ENCODE results near the gene GRM7. TPM values are rescaled to one million over a fixed set of nuclear protein-coding genes. Genes with fewer than 3 reads are reported as not detected.

GRM7 gene
- total and polyA plus RNA-seq, 4 donors, result 0.08 to 0.33 TPM; not detected in 2

GRCh38 chr3:7489417-7489816 lies 628.5 kb downstream of the GRM7 start:
- Histone ChIP-seq H3K9me3 (ENCODE audit: control insufficient read depth in 4 of 4, low read length in 3 of 4) (no peaks in the 10 kb centered on the region), H3K27me3 (ENCODE audit: control insufficient read depth in 4 of 4, insufficient read depth in 4 of 4, low read length in 3 of 4) (no peaks in the 10 kb centered on the region), H3K4me3 (ENCODE audit: low read depth in 1 of 3, low read length in 3 of 3) (no peak overlapping the region), H3K4me1 (ENCODE audit: control insufficient read depth in 4 of 4, insufficient read depth in 4 of 4, low read length in 3 of 4) (no peaks in the 10 kb centered on the region), H3K36me3 (ENCODE audit: control insufficient read depth in 4 of 4, insufficient read depth in 3 of 4, low read depth in 1 of 4, low read length in 3 of 4) (no peaks in the 10 kb centered on the region), H3K9ac (ENCODE audit: low read depth in 1 of 2, low read length in 2 of 2) (no peak overlapping the region), H3K27ac (ENCODE audit: low read depth in 1 of 2, low read length in 2 of 2) (no peak overlapping the region)
- WGBS, result 89% methylated on average over 2 of the region's 2 CpGs
- DNase-seq (ENCODE audit: low spot score), result no peak
- TF ChIP-seq, protein P1, sequence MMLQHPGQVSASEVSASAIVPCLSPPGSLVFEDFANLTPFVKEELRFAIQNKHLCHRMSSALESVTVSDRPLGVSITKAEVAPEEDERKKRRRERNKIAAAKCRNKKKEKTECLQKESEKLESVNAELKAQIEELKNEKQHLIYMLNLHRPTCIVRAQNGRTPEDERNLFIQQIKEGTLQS (IDR thresholded peaks at IDR 0.05), result no peak
- no peak for TF ChIP-seq YY1 (IDR thresholded peaks at IDR 0.05)
- TF ChIP-seq EGR1 (IDR thresholded peaks at IDR 0.05; ENCODE audit: low read depth in 2 of 2), result no peak
- TF ChIP-seq FOXA1 (IDR thresholded peaks at IDR 0.05), result no peak
- TF ChIP-seq, protein P2, sequence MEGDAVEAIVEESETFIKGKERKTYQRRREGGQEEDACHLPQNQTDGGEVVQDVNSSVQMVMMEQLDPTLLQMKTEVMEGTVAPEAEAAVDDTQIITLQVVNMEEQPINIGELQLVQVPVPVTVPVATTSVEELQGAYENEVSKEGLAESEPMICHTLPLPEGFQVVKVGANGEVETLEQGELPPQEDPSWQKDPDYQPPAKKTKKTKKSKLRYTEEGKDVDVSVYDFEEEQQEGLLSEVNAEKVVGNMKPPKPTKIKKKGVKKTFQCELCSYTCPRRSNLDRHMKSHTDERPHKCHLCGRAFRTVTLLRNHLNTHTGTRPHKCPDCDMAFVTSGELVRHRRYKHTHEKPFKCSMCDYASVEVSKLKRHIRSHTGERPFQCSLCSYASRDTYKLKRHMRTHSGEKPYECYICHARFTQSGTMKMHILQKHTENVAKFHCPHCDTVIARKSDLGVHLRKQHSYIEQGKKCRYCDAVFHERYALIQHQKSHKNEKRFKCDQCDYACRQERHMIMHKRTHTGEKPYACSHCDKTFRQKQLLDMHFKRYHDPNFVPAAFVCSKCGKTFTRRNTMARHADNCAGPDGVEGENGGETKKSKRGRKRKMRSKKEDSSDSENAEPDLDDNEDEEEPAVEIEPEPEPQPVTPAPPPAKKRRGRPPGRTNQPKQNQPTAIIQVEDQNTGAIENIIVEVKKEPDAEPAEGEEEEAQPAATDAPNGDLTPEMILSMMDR (IDR thresholded peaks at IDR 0.05; ENCODE audit: low read depth, low read length, missing input control), result no peak

GRCh38 chr3:7498715-7499114 lies 637.8 kb downstream of the GRM7 start:
- TF ChIP-seq GABPA (IDR thresholded peaks at IDR 0.05 in 1 of 2, conservative IDR thresholded peaks at IDR 0.05 in 1 of 2) (no peak), RXRA (IDR thresholded peaks at IDR 0.05) (no peak), SP1 (IDR thresholded peaks at IDR 0.05) (no peak), EGR1 (IDR thresholded peaks at IDR 0.05; ENCODE audit: low read depth in 2 of 2) (no peak)
- 84% methylated on average over 3 of the region's 3 CpGs for WGBS
- H3K9me3 ChIP-seq (ENCODE audit: control insufficient read depth in 4 of 4, low read length in 3 of 4), result peaks cover 0 to 6% (median 0%) of the 10 kb centered on the region in 4 donors
- H3K4me3 ChIP-seq (ENCODE audit: low read depth in 1 of 3, low read length in 3 of 3), result no peak overlapping the region
- H3K27ac ChIP-seq (ENCODE audit: low read depth in 1 of 2, low read length in 2 of 2), result no peak overlapping the region
- DNase-seq (ENCODE audit: low spot score), result no peak
- H3K36me3 ChIP-seq (ENCODE audit: control insufficient read depth in 4 of 4, insufficient read depth in 3 of 4, low read depth in 1 of 4, low read length in 3 of 4), result no peaks in the 10 kb centered on the region
- H3K9ac ChIP-seq (ENCODE audit: low read depth in 1 of 2, low read length in 2 of 2), result no peak overlapping the region
- no peaks in the 10 kb centered on the region for H3K27me3 ChIP-seq (ENCODE audit: control insufficient read depth in 4 of 4, insufficient read depth in 4 of 4, low read length in 3 of 4)
- no peaks in the 10 kb centered on the region for H3K4me1 ChIP-seq (ENCODE audit: control insufficient read depth in 4 of 4, insufficient read depth in 4 of 4, low read length in 3 of 4)

- Histone ChIP-seq H3K4me3 (ENCODE audit: low read depth in 1 of 3, low read length in 3 of 3) (no peak overlapping the region), H3K4me1 (ENCODE audit: control insufficient read depth in 4 of 4, insufficient read depth in 4 of 4, low read length in 3 of 4) (peaks cover 0 to 3% (median 0%) of the 10 kb centered on the region in 4 donors), H3K27ac (ENCODE audit: low read depth in 1 of 2, low read length in 2 of 2) (no peak overlapping the region), H3K36me3 (ENCODE audit: control insufficient read depth in 4 of 4, insufficient read depth in 3 of 4, low read depth in 1 of 4, low read length in 3 of 4) (no peaks in the 10 kb centered on the region), H3K9me3 (ENCODE audit: control insufficient read depth in 4 of 4, low read length in 3 of 4) (no peaks in the 10 kb centered on the region), H3K27me3 (ENCODE audit: control insufficient read depth in 4 of 4, insufficient read depth in 4 of 4, low read length in 3 of 4) (no peaks in the 10 kb centered on the region), H3K9ac (ENCODE audit: low read depth in 1 of 2, low read length in 2 of 2) (no peak overlapping the region)
- TF ChIP-seq EGR1 (IDR thresholded peaks at IDR 0.05; ENCODE audit: low read depth in 2 of 2), result no peak
- TF ChIP-seq, protein P2 (IDR thresholded peaks at IDR 0.05; ENCODE audit: low read depth, low read length, missing input control), result peak; percentile 11
- TF ChIP-seq, protein P1 (IDR thresholded peaks at IDR 0.05), result no peak
- TF ChIP-seq YY1 (IDR thresholded peaks at IDR 0.05), result no peak
- peak; percentile 48 to 62 for TF ChIP-seq RAD21 (IDR thresholded peaks at IDR 0.05)
- no peak for TF ChIP-seq REST (IDR thresholded peaks at IDR 0.05)
- TF ChIP-seq RXRA (IDR thresholded peaks at IDR 0.05), result no peak
- WGBS, result 73% methylated on average over 4 of the region's 4 CpGs
- DNase-seq (ENCODE audit: low spot score), result no peak
Observed at GRCh38 chr3:7503431-7503830, 642.5 kb downstream of the GRM7 start.

All from liver (tissue), 9 donors.